GM19324 (cell line): Measurements from ENCODE around the gene FEV.
"Not testable (repeated sequence)": the region's sequence is repeated elsewhere in the genome, so short reads cannot be mapped to it uniquely, and the experiment has no call there.

Source experiments
- ATAC-seq: cut with Tn5 transposase; IDR thresholded peaks from one replicate; pipeline ENCODE4 v1.9.1; 2021; ENCODE audit warnings: mild to moderate bottlenecking, moderate library complexity; ENCODE audit not compliant: unreplicated experiment, low FRiP score

The FEV gene

DNA sequence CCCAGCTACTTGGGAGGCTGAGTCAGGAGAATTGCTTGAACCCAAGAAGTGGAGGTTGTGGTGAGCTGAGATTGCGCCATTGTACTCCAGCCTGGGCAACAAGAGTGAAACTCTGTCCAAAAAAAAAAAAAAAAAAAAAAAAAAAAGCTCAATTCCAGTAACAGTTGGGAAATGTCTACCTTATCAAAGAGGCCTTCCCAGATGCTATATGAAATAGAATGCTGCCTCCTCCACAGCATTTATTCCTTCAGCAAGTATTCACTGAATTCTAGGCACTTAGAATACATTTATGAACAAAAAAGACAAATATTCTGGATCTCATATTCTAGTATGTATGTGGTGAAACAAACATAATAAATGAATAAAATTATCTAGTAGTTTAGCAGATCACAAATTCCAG is 38.4 kb downstream of the FEV start:
- no peak for ATAC-seq

GRCh38 chr2:218944759-218945404 is 40.1 kb downstream of the FEV start:
- no peak for ATAC-seq

- not testable (repeated sequence) for ATAC-seq
Observed at GRCh38 chr2:218931751-218932150, 53.2 kb downstream of the FEV start.
